Thoracic aorta (tissue), 2 donors: ENCODE results near the gene CEP164. TPM values are rescaled to one million over a fixed set of nuclear protein-coding genes. Genes with fewer than 3 reads are reported as not detected.

ENCODE experiments used
- ATAC-seq: fragments of 150-250 bp; one replicate; pipeline ENCODE4 v1.8.0; 2017; ENCODE audit warnings: low read depth; ENCODE audit not compliant: insufficient number of reproducible peaks, low FRiP score
- DNase-seq: peaks from one replicate; pipeline ENCODE4 v3.0.0-alpha.2; 2020; ENCODE audit warnings: low spot score
- H3K27ac ChIP-seq, 2 donors: fragments of 200-600 bp; sonication (generic); 1 replicate in 1 of 2; 2 replicates in 1 of 2; pipeline ENCODE4 v1.5.1; 2016; ENCODE audit warnings: mild to moderate bottlenecking in 2 of 2, moderate library complexity in 2 of 2
- H3K27me3 ChIP-seq: fragments of 200-600 bp; sonication (generic); replicated peaks from 2 replicates; pipeline ENCODE4 v1.6.0; 2016; ENCODE audit warnings: mild to moderate bottlenecking; ENCODE audit not compliant: insufficient read depth
- H3K36me3 ChIP-seq: fragments of 200-600 bp; sonication (generic); one replicate; pipeline ENCODE4 v1.5.1; 2016
- H3K4me1 ChIP-seq, 2 donors: fragments of 200-600 bp; sonication (generic); 1 replicate in 1 of 2; 2 replicates in 1 of 2; pipeline versions ENCODE4 v1.5.1 to v1.6.0; 2016; ENCODE audit warnings: low read depth in 2 of 2, mild to moderate bottlenecking in 1 of 2; ENCODE audit not compliant: control insufficient read depth in 1 of 2
- H3K4me3 ChIP-seq: fragments of 200-600 bp; sonication (generic); 2 replicates; pipeline ENCODE4 v1.5.1; 2016; ENCODE audit warnings: mild to moderate bottlenecking
- H3K9me3 ChIP-seq: fragments of 200-600 bp; sonication (generic); 2 replicates; pipeline ENCODE4 v1.5.1; 2016
- total RNA-seq, 2 donors: library from RNA; depleted of rRNA; stranded (reverse); fragments of >200 nt; gene quantifications; one replicate each; pipeline versions ENCODE4 v1.1.0 to v1.2.3, GENCODE V29; 2016
- TF ChIP-seq, protein P1 (sequence below): fragments of 200-600 bp; sonication (generic); IDR thresholded peaks from one replicate; pipeline ENCODE4 v1.5.1; 2019; ENCODE audit warnings: antibody characterized with exemption

Gene CEP164
- total RNA-seq, 2 donors from 2014 or later, result 27.9 to 53.4 TPM

DNA sequence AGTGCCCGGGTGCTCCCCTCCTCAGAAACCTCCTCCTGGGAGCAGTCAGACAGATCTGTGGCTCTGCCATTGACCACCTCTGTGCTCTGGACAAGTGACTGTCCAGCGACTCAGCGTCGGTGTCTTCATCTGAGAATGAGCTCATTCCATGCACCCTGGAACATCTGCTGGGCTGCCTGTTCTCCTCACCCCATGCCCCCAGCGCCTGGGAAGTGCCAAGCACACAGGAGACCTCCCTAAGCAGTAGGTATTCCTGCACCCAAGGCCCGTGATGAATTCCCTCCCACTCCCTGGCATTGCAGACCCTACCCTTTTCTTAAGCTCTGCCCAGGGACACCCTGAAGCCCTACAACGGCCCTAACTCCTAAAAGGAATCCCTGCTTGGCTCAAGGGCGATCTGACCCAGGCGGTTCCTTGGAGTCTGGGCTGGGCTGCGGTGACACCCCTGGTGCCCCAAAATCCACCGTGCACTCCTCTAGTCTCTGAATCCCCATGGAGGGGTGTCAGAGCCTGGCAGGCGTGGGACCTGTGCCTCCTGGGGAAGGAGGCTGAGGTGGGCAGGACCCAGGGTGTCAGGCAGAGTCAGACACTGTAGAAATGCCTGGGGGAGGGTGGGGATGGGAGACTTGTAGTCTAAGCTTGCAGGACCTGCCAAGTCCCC, 92.0 kb downstream of the CEP164 start:
- ATAC-seq (no peak), DNase-seq (no peak)
- H3K27me3 ChIP-seq, result no peaks in the 10 kb centered on the region
- H3K4me3 ChIP-seq, result no peak overlapping the region
- H3K9me3 ChIP-seq, result no peaks in the 10 kb centered on the region
- no peaks in the 10 kb centered on the region for H3K36me3 ChIP-seq
- TF ChIP-seq, protein P1, sequence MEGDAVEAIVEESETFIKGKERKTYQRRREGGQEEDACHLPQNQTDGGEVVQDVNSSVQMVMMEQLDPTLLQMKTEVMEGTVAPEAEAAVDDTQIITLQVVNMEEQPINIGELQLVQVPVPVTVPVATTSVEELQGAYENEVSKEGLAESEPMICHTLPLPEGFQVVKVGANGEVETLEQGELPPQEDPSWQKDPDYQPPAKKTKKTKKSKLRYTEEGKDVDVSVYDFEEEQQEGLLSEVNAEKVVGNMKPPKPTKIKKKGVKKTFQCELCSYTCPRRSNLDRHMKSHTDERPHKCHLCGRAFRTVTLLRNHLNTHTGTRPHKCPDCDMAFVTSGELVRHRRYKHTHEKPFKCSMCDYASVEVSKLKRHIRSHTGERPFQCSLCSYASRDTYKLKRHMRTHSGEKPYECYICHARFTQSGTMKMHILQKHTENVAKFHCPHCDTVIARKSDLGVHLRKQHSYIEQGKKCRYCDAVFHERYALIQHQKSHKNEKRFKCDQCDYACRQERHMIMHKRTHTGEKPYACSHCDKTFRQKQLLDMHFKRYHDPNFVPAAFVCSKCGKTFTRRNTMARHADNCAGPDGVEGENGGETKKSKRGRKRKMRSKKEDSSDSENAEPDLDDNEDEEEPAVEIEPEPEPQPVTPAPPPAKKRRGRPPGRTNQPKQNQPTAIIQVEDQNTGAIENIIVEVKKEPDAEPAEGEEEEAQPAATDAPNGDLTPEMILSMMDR, result no peak
- no peak overlapping the region for H3K27ac ChIP-seq
- no peaks in the 10 kb centered on the region for H3K4me1 ChIP-seq

DNA sequence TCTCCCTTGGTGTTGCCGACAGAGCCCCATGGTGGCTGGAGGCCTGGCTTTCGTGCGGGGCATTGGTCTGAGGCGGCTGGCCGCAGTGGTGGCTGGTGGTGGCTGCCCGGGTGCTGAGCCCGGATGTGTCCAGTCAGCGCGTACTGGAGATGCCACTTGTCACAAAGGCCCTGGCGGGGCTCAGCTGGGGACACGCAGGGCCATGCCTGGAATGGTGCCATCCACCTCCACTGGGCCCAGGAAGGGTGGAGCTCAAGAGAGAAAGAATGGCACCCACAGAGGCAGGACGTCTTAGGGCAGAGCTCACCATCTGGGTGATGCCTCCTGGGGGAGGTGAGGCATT, 92.5 kb downstream of the CEP164 start:
- no peaks in the 10 kb centered on the region for H3K27me3 ChIP-seq
- H3K36me3 ChIP-seq, result no peaks in the 10 kb centered on the region
- H3K4me3 ChIP-seq, result no peak overlapping the region
- TF ChIP-seq, protein P1, result no peak
- no peak overlapping the region for H3K27ac ChIP-seq
- no peaks in the 10 kb centered on the region for H3K9me3 ChIP-seq
- no peaks in the 10 kb centered on the region for H3K4me1 ChIP-seq
- ATAC-seq (no peak), DNase-seq (no peak)

DNA sequence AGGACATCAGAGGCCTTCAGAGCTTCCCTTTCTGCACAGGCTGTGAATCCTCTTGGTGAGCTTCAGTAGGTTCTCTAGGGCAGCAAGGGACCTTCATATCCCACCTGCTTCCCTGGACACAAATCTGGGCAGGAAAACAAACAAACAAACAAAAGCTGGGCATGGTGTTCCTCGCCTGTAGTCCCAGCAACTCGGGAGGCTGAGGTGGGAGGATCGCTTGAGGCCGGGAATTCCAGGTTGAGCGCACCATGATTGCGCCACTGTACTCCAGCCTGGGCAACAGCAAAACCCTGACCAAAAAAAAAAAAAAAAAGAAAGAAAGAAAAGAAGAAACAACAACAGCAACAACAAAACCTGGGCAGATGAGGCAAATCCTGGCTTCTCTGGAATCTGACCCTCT, 92.9 kb downstream of the CEP164 start:
- no peaks in the 10 kb centered on the region for H3K36me3 ChIP-seq
- H3K4me3 ChIP-seq, result no peak overlapping the region
- DNase-seq, result no peak
- no peak for ATAC-seq
- H3K27me3 ChIP-seq, result no peaks in the 10 kb centered on the region
- TF ChIP-seq, protein P1, result no peak
- H3K27ac ChIP-seq, result no peak overlapping the region
- H3K4me1 ChIP-seq, result no peaks in the 10 kb centered on the region
- H3K9me3 ChIP-seq, result no peaks in the 10 kb centered on the region

DNA sequence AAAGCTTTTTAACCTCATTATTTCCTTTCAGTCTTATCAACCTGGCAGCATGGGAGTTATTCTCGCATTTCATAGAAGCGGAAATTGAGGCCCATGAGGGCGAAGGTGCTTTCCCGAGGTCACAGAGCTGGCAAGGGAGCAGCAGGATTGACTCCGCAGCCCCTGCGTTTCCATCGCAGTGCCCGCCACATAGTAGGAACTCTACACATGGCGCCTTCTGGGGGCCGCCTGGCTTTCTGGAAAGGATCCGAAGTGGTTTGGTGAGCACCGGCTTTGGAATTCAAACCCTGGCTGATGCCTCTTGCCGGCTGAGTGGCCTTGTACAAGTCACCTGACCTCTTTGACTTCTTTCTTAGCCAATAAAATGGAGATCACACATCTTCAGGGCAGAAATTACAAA, 93.4 kb downstream of the CEP164 start:
- Histone ChIP-seq H3K27ac (no peak overlapping the region), H3K27me3 (no peaks in the 10 kb centered on the region), H3K36me3 (no peaks in the 10 kb centered on the region), H3K9me3 (no peaks in the 10 kb centered on the region), H3K4me1 (no peaks in the 10 kb centered on the region), H3K4me3 (no peak overlapping the region)
- TF ChIP-seq, protein P1, result no peak
- ATAC-seq, result no peak
- DNase-seq, result no peak

DNA sequence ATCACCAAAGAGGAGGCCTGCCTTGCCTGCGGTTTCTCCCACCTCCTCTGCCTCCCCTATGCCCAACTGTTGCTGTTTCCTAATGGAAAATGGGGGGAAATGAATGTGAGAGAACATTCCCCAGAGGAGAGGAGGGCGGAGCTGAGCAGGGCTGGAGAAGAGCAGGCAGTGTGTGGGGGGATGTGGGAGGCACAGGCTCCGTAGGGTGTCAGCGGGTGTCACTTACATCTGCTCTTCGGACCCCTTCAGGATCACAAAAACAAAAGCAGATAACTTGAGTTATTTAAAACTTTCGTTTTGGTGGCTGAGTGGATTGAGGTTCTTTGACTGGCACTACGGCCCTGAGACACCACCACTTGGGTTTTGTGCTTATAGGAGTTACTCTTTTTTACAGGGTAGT, 93.8 kb downstream of the CEP164 start:
- DNase-seq (no peak), ATAC-seq (no peak)
- Histone ChIP-seq H3K4me3 (no peak overlapping the region), H3K4me1 (no peaks in the 10 kb centered on the region), H3K36me3 (no peaks in the 10 kb centered on the region), H3K27me3 (no peaks in the 10 kb centered on the region), H3K27ac (no peak overlapping the region), H3K9me3 (no peaks in the 10 kb centered on the region)
- TF ChIP-seq, protein P1, result no peak
